HCT116 (cell line): ENCODE measurements around the gene NKX2-8. TPM values are rescaled to one million over a fixed set of nuclear protein-coding genes. Genes with fewer than 3 reads are reported as not detected.
"Not testable (repeated sequence)": the region's sequence is repeated elsewhere in the genome, so short reads cannot be mapped to it uniquely, and the experiment has no call there.

Experiments
- ATAC-seq: fragments of 200-7000 bp; cut with Tn5 transposase; 2 replicates; pipeline ENCODE4 v1.9.1; 2020; ENCODE audit warnings: mild to moderate bottlenecking, moderate library complexity
- BruUV-seq: library from RNA; stranded (reverse); fragments of 400-500 nt; replicated peaks from 2 replicates; lab custom pipeline; 2021; lab: Mats Ljungman, UMichigan
- CTCF ChIA-PET: fragments of 300-600 bp; sonication (Branson Sonifier 250); formaldehyde crosslinking; loops from one replicate; lab custom pipeline; 2021; ENCODE audit warnings: antibody characterized with exemption; lab: Charles Lee
- POLR2A ChIA-PET: fragments of 300-600, 350-600 bp; sonication (Branson Sonifier 250); formaldehyde crosslinking; loops from one replicate; lab custom pipeline; 2021; ENCODE audit warnings: antibody characterized with exemption; lab: Charles Lee
- RAD21 ChIA-PET, 2 experiments: fragments of 300-600 bp; sonication (Branson Sonifier 250); formaldehyde crosslinking; loops; one replicate each; lab custom pipeline; 2023; ENCODE audit warnings: low total read pairs in 2 of 2; ENCODE audit not compliant: uncharacterized antibody in 2 of 2, unreplicated experiment in 2 of 2, low non-redundant PET in 1 of 2; lab: Charles Lee
- DNase-seq: peaks from one replicate; pipeline ENCODE4 v3.0.0-alpha.2; 2010; ENCODE audit warnings: low read depth, low spot score
- H2AFZ ChIP-seq: fragments of 200-600 bp; shearing (Covaris generic), sonication (generic); 2 replicates; pipeline ENCODE4 v1.6.1; 2017; ENCODE audit warnings: low read depth, mixed run types, mixed read lengths, antibody characterized with exemption, low read length; ENCODE audit not compliant: poor library complexity, severe bottlenecking
- H3K27ac ChIP-seq: 2 replicates; pipeline ENCODE4 v1.5.1; 2012; ENCODE audit warnings: low read depth, low read length
- H3K27me3 ChIP-seq: fragments of 200-600 bp; sonication (generic); 2 replicates; pipeline ENCODE4 v1.6.1; 2016; ENCODE audit warnings: mixed run types, low read length, mixed read lengths; ENCODE audit not compliant: insufficient read depth
- H3K36me3 ChIP-seq, 2 experiments: fragments of 200-500 bp in 1 of 2; fragments of 200-600 bp in 1 of 2; sonication (Bioruptor generic) in 1 of 2; sonication (generic) in 1 of 2; 2 replicates each; pipeline versions ENCODE4 v1.5.1 to v1.6.1; 2014 to 2016; ENCODE audit warnings: low read length in 2 of 2, inconsistent platforms in 1 of 2, mixed read lengths in 1 of 2, mixed run types in 1 of 2; ENCODE audit not compliant: insufficient read depth in 2 of 2, control insufficient read depth in 1 of 2
- H3K4me1 ChIP-seq, 2 experiments: fragments of 200-600 bp in 1 of 2; sonication (generic) in 1 of 2; 2 replicates each; pipeline versions ENCODE4 v1.5.1 to v1.6.1; 2012 to 2017; ENCODE audit warnings: low read length in 2 of 2, inconsistent platforms in 1 of 2, mild to moderate bottlenecking in 1 of 2, mixed read lengths in 1 of 2, mixed run types in 1 of 2, moderate library complexity in 1 of 2; ENCODE audit not compliant: insufficient read depth in 2 of 2, control insufficient read depth in 1 of 2
- H3K4me2 ChIP-seq: fragments of 200-600 bp; sonication (generic); 2 replicates; pipeline ENCODE4 v1.6.1; 2017; ENCODE audit warnings: mixed run types, low read length, mixed read lengths
- H3K4me3 ChIP-seq, 2 experiments: fragments of 200-600 bp in 1 of 2; sonication (generic) in 1 of 2; replicated peaks in 1 of 2; 2 replicates each; pipeline ENCODE4 v1.5.1; 2011 to 2016; ENCODE audit warnings: low read length in 2 of 2, control low read depth in 1 of 2, low read depth in 1 of 2, mild to moderate bottlenecking in 1 of 2, mixed read lengths in 1 of 2, mixed run types in 1 of 2
- H3K79me2 ChIP-seq: fragments of 200-600 bp; sonication (generic); 2 replicates; pipeline ENCODE4 v1.6.1; 2017; ENCODE audit warnings: mild to moderate bottlenecking, mixed run types, low read length, moderate library complexity, mixed read lengths; ENCODE audit not compliant: insufficient read depth
- H3K9ac ChIP-seq: fragments of 200-600 bp; sonication (generic); 2 replicates; pipeline ENCODE4 v1.6.1; 2016; ENCODE audit warnings: low read length, mixed read lengths
- H3K9me2 ChIP-seq: fragments of 200-600 bp; sonication (generic), shearing (Covaris generic); 2 replicates; pipeline ENCODE4 v1.6.1; 2017; ENCODE audit warnings: mixed run types, mild to moderate bottlenecking, moderate library complexity; ENCODE audit not compliant: insufficient read depth
- H3K9me3 ChIP-seq, 2 experiments: fragments of 200-500 bp in 1 of 2; fragments of 200-600 bp in 1 of 2; sonication (Bioruptor generic) in 1 of 2; sonication (generic) in 1 of 2; 2 replicates each; pipeline ENCODE4 v1.6.1; 2014 to 2017; ENCODE audit warnings: low read length in 2 of 2, mixed read lengths in 2 of 2, inconsistent platforms in 1 of 2, low read depth in 1 of 2, mild to moderate bottlenecking in 1 of 2, mixed run types in 1 of 2, moderate library complexity in 1 of 2; ENCODE audit not compliant: control insufficient read depth in 1 of 2, insufficient read depth in 1 of 2
- H4K20me1 ChIP-seq: fragments of 200-600 bp; sonication (generic), shearing (Covaris generic); 2 replicates; pipeline ENCODE4 v1.6.1; 2017; ENCODE audit warnings: mixed run types, mild to moderate bottlenecking, moderate library complexity; ENCODE audit not compliant: insufficient read depth
- JUND ChIP-seq: IDR thresholded peaks from 2 replicates; pipeline ENCODE4 v1.6.1; 2012
- intact Hi-C: fragments of 100-400 bp; cut with micrococcal nuclease; formaldehyde crosslinking; loops from 2 replicates; pipeline ENCODE4 v1.10.0; 2022
- total RNA-seq: library from RNA; stranded (reverse); gene quantifications from one replicate; pipeline ENCODE4 v1.2.1, GENCODE V29; 2021; ENCODE audit not compliant: unreplicated experiment
- TF ChIP-seq, protein P1 (sequence below): IDR thresholded peaks from 2 replicates; pipeline ENCODE4 v1.6.1; 2012
- TF ChIP-seq, protein P2 (sequence below): IDR thresholded peaks from 2 replicates; pipeline ENCODE4 v1.6.1; 2012; ENCODE audit warnings: low read depth

The NKX2-8 gene
- total RNA-seq, 1 experiment from 2014 or later, result 7.5 TPM

DNA sequence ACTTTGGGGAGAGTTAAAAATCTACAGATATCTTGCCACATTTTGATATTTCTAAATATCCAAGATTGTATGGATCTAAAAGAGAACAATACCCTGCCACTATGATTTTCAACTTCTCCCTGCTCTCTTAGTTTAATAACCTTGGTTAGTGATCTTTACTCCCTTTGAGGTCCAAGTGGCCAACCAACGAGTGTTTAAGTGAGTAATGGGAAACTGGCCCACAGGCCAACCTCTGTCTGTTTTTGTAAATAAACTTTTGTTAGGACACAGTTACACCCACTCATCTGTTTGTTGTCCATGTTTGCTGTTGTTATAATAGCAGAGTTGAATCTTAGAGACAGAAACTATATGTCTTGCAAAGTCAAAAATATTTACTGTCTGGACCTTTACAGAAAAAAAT lies 31.5 kb downstream of the NKX2-8 start:
- DNase-seq, result no peak
- Histone ChIP-seq H3K27ac (no peak overlapping the region), H3K9me3 (no peaks in the 10 kb centered on the region), H3K79me2 (no peaks in the 10 kb centered on the region)
- intact Hi-C loops, result loop anchor here (5.0 kb wide), 1 partner anchor 681 kb away; no protein-coding TSS in a partner anchor
- TF ChIP-seq JUND, result no peak
- TF ChIP-seq, protein P1, sequence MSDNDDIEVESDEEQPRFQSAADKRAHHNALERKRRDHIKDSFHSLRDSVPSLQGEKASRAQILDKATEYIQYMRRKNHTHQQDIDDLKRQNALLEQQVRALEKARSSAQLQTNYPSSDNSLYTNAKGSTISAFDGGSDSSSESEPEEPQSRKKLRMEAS, result no peak
- TF ChIP-seq, protein P2, sequence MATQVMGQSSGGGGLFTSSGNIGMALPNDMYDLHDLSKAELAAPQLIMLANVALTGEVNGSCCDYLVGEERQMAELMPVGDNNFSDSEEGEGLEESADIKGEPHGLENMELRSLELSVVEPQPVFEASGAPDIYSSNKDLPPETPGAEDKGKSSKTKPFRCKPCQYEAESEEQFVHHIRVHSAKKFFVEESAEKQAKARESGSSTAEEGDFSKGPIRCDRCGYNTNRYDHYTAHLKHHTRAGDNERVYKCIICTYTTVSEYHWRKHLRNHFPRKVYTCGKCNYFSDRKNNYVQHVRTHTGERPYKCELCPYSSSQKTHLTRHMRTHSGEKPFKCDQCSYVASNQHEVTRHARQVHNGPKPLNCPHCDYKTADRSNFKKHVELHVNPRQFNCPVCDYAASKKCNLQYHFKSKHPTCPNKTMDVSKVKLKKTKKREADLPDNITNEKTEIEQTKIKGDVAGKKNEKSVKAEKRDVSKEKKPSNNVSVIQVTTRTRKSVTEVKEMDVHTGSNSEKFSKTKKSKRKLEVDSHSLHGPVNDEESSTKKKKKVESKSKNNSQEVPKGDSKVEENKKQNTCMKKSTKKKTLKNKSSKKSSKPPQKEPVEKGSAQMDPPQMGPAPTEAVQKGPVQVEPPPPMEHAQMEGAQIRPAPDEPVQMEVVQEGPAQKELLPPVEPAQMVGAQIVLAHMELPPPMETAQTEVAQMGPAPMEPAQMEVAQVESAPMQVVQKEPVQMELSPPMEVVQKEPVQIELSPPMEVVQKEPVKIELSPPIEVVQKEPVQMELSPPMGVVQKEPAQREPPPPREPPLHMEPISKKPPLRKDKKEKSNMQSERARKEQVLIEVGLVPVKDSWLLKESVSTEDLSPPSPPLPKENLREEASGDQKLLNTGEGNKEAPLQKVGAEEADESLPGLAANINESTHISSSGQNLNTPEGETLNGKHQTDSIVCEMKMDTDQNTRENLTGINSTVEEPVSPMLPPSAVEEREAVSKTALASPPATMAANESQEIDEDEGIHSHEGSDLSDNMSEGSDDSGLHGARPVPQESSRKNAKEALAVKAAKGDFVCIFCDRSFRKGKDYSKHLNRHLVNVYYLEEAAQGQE, result no peak
- TF ChIP-seq, all 23 proteins: peak for 0
- Histone ChIP-seq H3K4me1 (no peaks in the 10 kb centered on the region), H3K4me3 (no peak overlapping the region), H3K9me2 (no peaks in the 10 kb centered on the region), H3K36me3 (no peaks in the 10 kb centered on the region), H3K9ac (no peak overlapping the region), H2AFZ (no peak overlapping the region), H3K4me2 (no peak overlapping the region), H4K20me1 (no peaks in the 10 kb centered on the region), H3K27me3 (no peaks in the 10 kb centered on the region)
- ChIA-PET POLR2A (no interaction called here), RAD21 (no interaction called here), CTCF (no interaction called here)
- no peak for ATAC-seq
- no TSS peak for BruUV-seq

GRCh38 chr14:36544280-36544679 lies 38.1 kb downstream of the NKX2-8 start:
- H4K20me1 ChIP-seq, intact Hi-C loops, POLR2A ChIA-PET, H3K4me1 ChIP-seq, H3K27ac ChIP-seq, H3K4me2 ChIP-seq, H3K9ac ChIP-seq, RAD21 ChIA-PET, H3K9me2 ChIP-seq, H3K36me3 ChIP-seq, H3K4me3 ChIP-seq, H3K79me2 ChIP-seq, DNase-seq, H2AFZ ChIP-seq, H3K27me3 ChIP-seq, H3K9me3 ChIP-seq, ATAC-seq, BruUV-seq: not testable (repeated sequence)
- CTCF ChIA-PET, result interaction anchor here (1.5 to 2.1 kb wide), 2 partner anchors 10 to 20 kb away, joined by 3 to 10 read pairs; no protein-coding TSS in a partner anchor
